ENCODE results near the gene TUBB4A.
"Not testable (repeated sequence)": the region's sequence is repeated elsewhere in the genome, so short reads cannot be mapped to it uniquely, and the experiment has no call there.

Gene TUBB4A

DNA sequence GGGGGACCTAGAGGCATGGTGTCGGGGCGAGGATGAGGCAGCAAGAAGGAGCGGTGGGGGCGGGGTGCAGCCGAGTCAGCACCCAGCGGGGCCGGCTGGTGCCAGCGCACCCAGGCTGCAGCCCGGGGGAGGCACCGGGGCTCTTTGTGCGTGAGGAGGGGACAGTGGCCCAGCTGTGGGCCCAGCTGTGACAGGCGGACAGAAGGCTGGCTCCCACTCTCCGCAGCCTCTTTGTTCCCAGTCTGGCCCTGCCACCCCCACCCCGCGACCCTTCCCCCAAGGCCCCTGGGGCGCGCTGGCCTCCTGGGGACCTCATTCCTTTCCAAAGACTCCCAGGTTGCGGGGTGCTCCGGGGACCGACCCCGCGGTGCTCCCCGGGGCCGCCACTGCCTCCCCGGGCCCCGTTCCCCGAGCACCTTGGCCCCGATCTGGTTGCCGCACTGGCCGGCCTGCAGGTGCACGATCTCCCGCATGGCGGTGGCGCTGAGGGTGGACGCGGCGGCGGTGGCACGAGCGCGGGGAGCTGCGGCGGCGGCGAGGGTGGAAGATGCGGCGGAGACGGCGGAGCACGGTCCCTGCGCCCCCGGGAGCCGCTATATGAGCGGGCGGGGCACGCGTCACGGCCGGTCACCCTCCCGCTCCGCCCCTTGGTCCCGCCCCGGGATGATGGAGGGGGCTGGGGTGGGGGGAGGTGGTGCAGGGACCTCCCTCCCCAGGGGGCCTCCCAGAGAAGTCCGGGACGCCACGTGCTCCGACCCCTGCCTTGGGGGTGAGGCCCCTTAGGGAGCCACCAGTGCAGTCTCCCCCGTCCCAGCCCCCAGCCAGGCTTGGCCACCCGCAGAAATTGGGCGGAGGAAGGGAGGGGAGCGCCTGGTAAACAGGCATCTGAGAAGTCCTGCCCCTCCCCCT lies at the start of gene TUBB4A:
TSS of gene TUBB4A (minus strand) at position 570 of the 909 bp plus-strand sequence. CDS start at position 473, 97 bp downstream.
- DNase-seq, result no peak

DNA sequence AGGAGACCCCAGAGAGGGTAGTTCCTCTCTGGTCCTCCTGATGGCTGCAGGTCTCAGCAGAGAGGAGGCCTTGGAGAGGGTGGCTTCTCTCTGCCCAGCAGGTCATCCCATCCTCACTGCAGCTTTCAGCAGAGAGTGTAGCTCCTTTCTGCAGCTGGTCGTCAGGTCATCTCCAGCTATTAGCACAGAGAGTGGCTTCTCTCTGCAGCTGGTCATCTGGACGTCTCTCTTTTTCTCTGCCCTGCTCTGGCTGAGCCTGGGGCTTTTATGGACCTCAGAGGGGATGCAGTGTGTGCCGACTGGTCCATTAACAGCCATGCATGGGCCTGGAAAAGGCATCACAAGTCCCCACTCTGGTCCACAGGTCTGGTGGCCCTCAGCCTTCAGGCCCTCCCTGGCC lies 49.0 kb upstream of the TUBB4A start:
- no peak for DNase-seq

DNA sequence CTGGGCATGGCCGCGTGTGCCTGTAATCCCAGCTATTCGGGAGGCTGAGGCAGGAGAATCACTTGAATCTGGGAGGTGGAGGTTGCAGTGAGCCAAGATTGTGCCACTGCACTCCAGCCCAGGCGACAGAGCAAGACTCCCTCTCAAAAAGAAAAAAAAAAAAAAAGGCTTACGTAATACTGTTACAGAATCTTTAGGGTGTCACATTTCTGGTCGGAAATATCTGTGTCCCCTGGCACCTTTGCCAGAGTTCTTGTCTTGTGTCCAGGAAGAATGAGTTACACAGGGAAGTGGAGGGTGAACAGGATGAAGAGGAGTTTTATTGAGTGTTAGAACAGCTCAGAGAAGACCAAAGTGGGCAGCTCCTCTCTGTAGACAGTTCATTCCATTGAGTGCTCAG lies 48.6 kb upstream of the TUBB4A start:
- DNase-seq, result not testable (repeated sequence)

DNA sequence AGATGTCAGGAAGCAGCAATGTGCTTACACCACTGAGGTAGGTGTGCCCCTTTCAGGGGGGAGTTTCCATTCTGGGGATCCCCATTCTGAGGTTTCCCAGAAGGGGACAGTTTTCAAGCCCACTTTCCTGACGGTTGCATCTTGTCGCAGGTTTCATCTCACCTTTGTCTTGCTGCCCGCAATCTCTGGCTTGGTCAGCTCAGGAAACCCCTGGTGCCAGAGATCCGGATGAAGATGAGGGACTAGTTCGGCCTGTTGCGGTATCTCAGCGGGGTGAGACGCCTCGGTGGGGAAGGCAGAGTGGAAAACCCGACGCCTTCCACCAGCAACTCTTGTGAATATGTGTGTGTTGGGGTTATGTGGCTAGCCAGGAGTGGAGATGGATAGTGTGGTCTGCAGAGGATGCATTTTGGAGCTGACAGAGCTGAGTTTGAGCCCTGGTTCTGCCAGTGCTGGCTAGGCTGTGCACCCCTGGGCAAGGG lies 41.8 kb upstream of the TUBB4A start:
- DNase-seq, result no peak

GRCh38 chr19:6540918-6541689 lies 39.0 kb upstream of the TUBB4A start:
- no peak for DNase-seq

DNA sequence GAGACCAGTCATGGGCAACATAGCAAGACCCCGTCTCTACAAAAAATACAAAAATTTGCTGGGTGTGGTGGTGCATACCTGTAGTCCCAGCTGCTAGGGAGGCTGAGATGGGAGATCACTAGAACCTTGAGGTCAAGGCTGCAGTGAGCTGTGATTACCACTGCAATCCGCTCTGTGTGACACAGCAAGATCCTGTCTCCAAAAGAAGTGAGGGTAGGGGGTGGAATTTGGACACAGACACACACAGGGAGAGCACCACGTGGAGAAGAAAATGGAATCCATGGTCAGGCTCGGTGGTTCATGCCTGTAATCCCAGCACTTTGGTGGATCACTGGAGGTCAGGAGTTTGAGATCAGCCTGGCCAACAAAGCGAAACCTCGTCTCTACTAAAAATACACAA lies 37.4 kb upstream of the TUBB4A start:
- DNase-seq, result no peak

DNA sequence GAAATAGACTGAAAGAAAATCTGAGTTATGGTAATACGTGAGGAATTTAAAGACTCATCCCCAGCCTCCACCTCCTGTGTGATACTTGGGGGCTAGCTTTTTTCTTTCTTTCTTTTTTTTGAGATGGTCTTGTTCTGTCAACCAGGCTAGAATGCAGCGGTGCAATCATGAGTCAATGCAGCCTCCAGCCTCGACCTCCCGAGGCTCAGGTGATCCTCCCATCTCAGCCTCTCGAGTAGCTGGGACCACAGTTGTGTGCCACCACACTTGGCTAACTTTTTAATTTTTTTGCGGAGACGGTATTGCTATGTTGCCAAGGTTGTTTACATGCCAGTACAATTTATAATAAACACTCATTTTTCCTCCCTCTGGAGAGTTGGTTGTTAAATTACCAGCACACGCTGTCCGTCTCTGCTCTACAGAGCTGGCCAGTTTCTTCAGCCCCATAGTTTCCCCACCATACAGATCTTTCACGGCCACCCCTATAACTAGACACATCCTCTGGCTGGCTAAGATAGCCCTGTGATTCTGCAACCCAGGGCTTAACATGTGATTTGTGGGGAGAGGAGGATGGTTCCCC lies 33.5 kb upstream of the TUBB4A start:
- no peak for DNase-seq

- DNase-seq, result no peak
Measured at GRCh38 chr19:6534451-6535093, 32.5 kb upstream of the TUBB4A start.

DNA sequence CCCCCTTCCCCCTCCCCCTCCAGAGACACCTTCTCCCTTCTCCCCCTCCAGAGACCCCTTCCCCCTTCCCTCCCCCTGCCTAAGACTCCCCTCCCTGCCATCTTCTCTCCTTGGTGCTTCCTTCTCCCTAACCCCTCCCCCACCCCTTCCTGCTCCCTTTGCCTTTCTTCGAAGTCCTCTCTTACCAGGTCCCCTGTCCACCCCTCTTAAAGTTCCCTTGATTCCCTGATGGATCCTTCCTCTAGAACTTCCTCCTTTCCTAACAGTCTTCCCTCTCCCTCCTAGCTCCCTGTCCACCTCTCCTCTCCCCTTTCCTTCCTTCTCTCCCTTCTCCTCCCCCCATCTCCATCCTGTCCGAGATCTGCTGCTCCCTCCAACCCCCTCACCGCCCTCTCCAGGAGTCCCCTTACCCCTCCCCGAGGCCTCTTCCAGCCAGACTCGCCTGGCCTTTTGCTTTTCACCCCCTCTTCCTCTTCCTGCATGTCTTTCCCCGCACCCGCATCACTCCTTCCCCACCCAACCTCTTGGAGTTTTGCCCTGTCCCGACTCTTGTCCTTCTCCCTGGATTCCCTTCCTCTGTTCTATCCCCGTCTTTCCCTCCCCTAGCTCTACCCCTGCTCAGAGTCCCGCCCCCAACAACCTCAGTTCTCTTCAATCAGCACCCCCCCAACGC lies 31.8 kb upstream of the TUBB4A start:
- DNase-seq, result no peak

DNA sequence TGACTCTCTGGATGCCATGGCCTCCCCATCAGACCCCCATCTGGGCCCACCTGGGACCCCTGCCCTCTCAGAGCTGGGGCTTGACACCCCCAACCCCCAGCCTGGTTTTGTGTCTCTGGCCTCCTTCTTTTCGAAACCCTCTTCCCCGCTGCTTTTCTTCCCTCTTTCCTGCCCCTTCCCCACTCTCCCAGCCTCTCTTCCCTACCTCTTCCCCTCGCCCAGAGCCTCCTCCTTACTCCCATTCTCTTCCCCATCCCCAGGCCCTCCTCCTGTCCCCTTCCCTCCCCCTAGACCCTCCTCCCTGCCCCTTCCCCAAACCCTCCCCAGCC lies 30.9 kb upstream of the TUBB4A start:
- no peak for DNase-seq

DNA sequence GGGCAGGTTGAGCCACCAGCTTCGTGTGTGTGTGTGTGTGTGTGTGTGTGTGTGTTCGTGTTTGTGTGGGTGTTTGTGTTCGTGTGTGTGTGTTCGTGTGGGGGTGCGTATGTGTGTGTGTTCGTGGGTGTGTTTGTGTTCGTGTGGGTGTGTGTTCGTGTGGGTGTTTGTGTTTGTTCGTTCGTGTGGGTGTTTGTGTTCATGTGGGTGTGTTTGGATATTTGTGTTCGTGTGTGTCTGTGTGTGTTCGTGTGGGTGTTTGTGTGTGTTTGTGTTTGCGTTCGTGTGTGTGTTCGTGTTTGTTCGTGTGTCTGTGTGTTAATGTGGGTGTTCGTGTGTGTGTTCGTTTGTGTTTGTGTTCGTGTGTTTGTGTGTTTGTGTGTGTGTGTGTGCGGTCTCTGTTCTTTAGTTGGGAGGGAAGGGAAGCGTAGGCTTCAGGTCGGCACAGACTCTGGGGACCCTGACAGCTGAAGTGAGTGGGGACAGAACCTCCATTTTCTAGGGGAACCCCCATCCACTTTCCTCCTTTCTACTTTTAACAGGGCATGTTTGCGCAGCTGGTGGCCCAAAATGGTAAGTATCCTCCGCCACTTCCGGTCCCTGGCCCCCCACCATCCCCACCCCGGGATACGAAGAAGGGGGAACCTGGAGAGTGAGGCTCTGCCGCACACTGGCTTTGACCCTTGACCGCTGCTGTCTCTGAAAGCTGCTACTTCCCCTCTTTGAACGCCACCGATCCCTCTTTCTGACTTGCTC lies 30.3 kb upstream of the TUBB4A start:
- DNase-seq, result no peak

- no peak for DNase-seq
Measured at GRCh38 chr19:6531956-6532243, 29.8 kb upstream of the TUBB4A start.

GRCh38 chr19:6531163-6531955 lies 29.2 kb upstream of the TUBB4A start:
- no peak for DNase-seq

DNA sequence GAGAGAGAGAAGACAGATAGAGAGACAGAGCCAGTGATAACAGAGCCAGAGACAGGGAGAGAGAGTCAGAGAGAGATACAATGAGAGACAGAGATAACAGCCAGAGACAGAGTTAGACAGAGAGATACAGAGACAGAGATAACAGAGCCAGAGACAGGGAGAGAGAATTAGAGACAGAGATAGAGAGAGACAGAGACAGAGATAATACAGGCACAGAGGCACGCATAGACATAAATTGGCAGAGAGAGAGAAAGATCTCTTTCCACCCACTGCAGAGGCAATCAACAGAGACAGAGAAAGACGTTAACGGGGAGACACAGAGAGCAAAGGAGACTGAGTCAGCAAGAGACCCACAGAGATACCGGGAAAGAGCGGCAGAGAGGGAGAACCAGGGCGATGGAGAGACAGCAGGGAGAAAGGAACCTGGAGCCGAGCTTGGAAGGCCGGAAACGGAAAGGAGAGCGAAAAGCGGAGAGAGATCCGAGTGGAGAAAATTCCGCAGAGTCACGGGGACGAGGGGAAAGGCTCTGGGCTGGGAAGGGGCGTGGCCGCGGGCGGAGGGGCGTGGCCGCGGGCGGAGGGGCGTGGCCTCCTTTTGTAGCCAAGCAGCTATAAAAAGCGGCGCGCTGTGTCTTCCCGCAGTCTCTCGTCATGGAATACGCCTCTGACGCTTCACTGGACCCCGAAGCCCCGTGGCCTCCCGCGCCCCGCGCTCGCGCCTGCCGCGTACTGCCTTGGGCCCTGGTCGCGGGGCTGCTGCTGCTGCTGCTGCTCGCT lies 28.5 kb upstream of the TUBB4A start, which contains the start of gene TNFSF9:
TSS of gene TNFSF9 (plus strand) at position 641 of the 777 bp plus-strand sequence. CDS start at position 652, 11 bp downstream.
- DNase-seq, result peak; percentile 53

- DNase-seq, result no peak
Measured at GRCh38 chr19:6529937-6530385, 27.9 kb upstream of the TUBB4A start.

- no peak for DNase-seq
Measured at GRCh38 chr19:6529351-6529750, 27.2 kb upstream of the TUBB4A start.

- no peak for DNase-seq
Measured at GRCh38 chr19:6528544-6529121, 26.5 kb upstream of the TUBB4A start.

DNA sequence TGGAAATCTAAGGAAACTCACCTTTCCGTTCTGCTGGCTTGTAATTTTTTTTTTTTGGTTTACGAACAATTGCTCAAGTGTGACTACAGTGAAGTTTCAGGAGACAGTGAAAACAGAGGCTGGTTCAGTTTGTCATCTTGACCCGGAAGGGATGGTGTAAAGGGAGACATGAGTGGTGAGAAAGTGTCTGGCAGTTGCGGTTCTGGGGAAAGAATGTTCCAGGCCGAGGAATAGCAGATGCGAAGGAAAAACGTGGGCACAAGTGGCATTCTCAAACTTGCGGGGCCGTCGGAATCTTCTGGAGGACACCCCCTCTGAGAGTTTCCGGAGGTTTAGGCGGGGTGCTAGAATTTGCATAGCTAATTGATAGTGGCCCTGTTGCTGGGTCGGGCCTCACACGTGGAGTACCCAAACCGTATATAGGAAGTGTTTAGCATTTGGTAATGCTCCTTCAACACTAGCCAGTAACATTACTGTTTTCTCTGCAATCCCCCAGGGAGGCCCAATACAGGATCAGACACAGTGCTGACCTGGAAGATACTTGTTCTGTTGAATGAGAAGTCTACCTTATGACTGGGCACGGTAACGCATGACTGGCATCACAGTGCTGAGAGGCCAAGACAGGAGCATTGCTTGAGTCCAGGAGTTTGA lies 25.9 kb upstream of the TUBB4A start:
- no peak for DNase-seq

- DNase-seq, result no peak
Measured at GRCh38 chr19:6524311-6524710, 22.2 kb upstream of the TUBB4A start.

Data from amniotic stem cell (primary cell).